GM12872 (cell line): ENCODE measurements around the gene CDKN2AIP.

ENCODE experiments used
- TF ChIP-seq, protein P1 (sequence below): IDR thresholded peaks from 3 replicates; pipeline ENCODE4 v1.5.1; 2011; ENCODE audit warnings: low read depth, mild to moderate bottlenecking, low read length, moderate library complexity; ENCODE audit not compliant: insufficient read depth

Gene CDKN2AIP

DNA sequence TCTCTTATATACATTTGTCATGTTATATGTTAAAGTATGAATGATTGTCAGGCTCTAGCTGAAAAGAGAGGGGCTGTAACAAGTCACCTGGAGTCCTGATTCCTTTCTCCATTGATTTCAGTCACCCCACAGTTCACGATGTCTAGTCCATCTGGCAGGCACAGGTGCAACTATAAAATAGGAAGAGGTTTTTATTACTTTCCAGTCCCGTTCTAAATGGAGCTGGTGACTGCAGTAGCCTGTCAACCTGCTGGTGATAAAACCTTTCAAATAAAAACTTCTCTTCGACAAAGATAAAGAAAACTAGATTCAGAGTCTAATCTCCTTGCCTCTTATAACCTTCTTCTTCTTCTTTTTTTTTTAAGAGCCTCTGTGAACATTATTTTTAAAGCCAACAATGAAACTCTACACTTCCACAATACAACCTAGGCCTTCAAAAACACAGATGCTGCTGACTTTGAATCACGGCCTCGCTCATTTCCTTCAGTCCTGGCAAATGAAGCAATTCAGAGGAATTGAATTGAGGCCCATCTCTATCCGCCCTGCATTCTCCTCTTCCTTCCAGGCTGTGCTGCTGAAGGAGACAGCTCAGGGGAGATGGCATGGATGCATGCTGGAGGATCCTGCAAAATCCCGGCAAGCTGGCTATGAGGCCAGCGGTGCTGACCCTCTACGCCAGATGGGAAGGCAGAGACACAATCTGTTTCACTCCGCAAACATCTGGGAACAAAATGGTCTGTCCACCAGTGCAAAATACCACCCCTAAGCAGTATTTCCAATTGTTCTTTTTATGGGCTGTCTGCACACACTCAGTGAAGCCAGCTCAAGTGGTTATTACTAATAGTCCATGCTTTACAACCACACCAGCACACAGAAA, 27.3 kb upstream of the CDKN2AIP start:
- TF ChIP-seq, protein P1, sequence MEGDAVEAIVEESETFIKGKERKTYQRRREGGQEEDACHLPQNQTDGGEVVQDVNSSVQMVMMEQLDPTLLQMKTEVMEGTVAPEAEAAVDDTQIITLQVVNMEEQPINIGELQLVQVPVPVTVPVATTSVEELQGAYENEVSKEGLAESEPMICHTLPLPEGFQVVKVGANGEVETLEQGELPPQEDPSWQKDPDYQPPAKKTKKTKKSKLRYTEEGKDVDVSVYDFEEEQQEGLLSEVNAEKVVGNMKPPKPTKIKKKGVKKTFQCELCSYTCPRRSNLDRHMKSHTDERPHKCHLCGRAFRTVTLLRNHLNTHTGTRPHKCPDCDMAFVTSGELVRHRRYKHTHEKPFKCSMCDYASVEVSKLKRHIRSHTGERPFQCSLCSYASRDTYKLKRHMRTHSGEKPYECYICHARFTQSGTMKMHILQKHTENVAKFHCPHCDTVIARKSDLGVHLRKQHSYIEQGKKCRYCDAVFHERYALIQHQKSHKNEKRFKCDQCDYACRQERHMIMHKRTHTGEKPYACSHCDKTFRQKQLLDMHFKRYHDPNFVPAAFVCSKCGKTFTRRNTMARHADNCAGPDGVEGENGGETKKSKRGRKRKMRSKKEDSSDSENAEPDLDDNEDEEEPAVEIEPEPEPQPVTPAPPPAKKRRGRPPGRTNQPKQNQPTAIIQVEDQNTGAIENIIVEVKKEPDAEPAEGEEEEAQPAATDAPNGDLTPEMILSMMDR, result no peak

DNA sequence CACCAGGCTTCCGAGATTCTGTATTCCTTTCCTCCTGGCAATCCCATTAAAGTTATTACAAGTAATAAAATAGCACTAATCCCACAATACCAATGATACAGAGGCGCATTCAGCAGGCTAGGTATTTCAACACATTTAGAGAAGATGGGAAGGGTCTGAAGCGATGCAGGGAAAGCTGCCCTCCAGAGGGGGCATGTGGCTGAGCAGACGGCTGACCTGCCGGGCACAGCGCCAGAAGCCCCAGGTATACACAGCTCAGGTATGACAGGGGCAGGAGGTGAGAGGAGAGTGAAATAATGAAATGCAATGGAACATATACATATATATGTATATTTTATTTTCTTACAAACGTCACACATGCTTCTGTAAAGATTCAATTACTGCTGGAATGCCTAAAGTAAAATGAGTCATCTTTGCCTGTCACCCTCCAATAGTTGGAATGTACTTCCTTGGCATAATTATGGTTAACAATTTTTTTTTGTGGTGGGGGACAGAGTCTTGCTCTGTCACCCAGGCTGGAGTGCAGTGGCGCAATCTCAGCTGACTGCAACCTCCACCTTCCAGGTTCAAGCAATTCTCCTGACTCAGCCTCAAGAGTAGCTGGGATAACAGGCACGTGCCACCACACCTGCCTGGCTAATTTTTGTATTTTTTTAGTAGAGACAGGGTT, 21.3 kb upstream of the CDKN2AIP start:
- TF ChIP-seq, protein P1, result no peak

DNA sequence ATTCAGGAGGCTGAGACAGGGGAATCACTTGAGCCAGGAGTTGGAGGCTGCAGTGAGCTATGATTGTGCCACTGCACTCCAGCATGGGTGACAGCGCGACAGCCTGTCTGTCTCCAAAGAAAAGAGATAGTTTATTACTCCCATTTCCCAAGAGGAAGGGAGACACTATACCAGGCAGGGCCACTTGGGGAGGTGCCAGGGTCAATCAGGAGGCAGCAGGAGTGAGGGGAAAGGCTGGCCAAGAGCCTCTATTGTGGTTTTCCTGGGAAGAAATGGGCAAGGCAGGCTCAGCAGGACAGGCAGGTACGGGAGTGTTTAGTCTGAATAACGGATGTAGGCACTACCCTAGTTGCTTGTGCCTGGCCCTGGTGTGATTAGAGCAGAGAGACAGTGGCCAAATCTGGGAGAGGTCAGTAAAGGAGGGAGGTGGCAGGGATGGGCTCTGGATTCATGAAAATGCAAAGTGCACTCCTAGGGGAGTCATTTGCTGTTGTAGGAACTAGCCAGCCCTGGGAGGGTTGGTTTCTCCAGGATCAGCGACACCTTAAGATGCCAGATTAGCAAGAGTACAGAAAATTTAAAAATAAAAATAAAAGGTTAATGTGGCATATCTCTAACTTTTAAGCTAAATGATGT, 20.2 kb upstream of the CDKN2AIP start:
- TF ChIP-seq, protein P1, result no peak

- TF ChIP-seq, protein P1, result no peak
These were observed 17.9 kb upstream of the CDKN2AIP start for GRCh38 chr4:183426507-183426906.

DNA sequence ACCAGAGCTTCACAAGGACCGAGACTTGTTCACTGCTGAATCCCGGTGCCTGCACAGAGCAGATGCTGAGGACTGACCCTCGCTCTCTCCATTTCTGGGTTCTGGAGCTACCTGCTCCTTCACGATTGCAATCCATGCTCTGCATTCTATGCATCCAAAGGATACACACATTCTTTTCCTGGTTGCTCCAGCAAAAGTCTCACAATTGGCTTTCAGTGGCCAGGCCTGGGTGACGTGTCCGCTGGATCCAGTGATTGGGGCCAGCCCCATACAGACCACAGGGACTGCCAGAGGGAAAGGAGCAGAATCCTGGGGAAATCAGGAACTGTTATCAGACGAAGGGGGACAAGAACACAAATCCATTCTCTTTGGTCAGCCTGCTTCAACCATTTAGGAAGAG, 14.9 kb upstream of the CDKN2AIP start:
- TF ChIP-seq, protein P1, result no peak

- TF ChIP-seq, protein P1, result no peak
These were observed 14.0 kb upstream of the CDKN2AIP start for GRCh38 chr4:183430317-183430993.

DNA sequence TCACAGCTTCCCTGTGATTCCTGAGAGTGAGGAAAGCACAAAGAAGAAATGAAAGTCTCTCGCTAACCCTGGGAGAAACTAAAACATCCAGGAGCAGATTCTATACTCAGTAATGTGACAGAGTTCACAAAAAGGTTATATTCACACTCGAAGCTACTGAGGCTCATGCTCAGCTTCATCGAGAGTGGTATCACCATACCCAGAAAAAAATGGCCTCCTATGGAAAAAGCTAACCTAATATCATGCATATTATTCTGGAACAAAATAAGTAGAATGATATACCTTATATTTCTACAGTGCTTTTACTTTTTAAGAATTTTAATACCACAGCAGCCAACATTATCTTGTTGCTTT, 13.5 kb upstream of the CDKN2AIP start:
- TF ChIP-seq, protein P1, result no peak
